Measurements from ENCODE around the gene OR7G2.

The OR7G2 gene

GRCh38 chr19:9132422-9132821 is 25.1 kb upstream of the OR7G2 start:
- TF ChIP-seq TARDBP (IDR thresholded peaks at IDR 0.05) (no peak), CTBP1 (IDR thresholded peaks at IDR 0.05; ENCODE audit: borderline replicate concordance) (no peak), SUZ12 (IDR thresholded peaks at IDR 0.05) (no peak), FOXA1 (IDR thresholded peaks at IDR 0.05) (no peak), LEF1 (IDR thresholded peaks at IDR 0.05; ENCODE audit: borderline replicate concordance) (no peak)
- CTCF ChIA-PET, result no interaction called here
- POLR2A ChIA-PET, result no interaction called here
- no peak for DNase-seq (ENCODE audit: extremely low spot score)

- ChIA-PET POLR2A (no interaction called here), CTCF (no interaction called here)
- no peak for DNase-seq (ENCODE audit: extremely low spot score)
- no peak for TF ChIP-seq CTBP1 (IDR thresholded peaks at IDR 0.05; ENCODE audit: borderline replicate concordance)
- TF ChIP-seq HDGF (IDR thresholded peaks at IDR 0.05; ENCODE audit: borderline replicate concordance), result no peak
- no peak for TF ChIP-seq BHLHE40 (IDR thresholded peaks at IDR 0.05; ENCODE audit: borderline replicate concordance)
- no peak for TF ChIP-seq ELF4 (IDR thresholded peaks at IDR 0.05)
- no peak for TF ChIP-seq ARNT (IDR thresholded peaks at IDR 0.05)
- no peak for TF ChIP-seq FOXM1 (IDR thresholded peaks at IDR 0.05; ENCODE audit: borderline replicate concordance)
- no peak for TF ChIP-seq SUZ12 (IDR thresholded peaks at IDR 0.05)
- no peak for TF ChIP-seq L3MBTL2 (conservative IDR thresholded peaks at IDR 0.05)
- TF ChIP-seq TARDBP (IDR thresholded peaks at IDR 0.05), result no peak
- TF ChIP-seq LEF1 (IDR thresholded peaks at IDR 0.05; ENCODE audit: borderline replicate concordance), result no peak
- TF ChIP-seq ZNF384 (IDR thresholded peaks at IDR 0.05), result no peak
- no peak for TF ChIP-seq SP1 (IDR thresholded peaks at IDR 0.05)
These were observed 23.7 kb upstream of the OR7G2 start for GRCh38 chr19:9130965-9131364.

DNA sequence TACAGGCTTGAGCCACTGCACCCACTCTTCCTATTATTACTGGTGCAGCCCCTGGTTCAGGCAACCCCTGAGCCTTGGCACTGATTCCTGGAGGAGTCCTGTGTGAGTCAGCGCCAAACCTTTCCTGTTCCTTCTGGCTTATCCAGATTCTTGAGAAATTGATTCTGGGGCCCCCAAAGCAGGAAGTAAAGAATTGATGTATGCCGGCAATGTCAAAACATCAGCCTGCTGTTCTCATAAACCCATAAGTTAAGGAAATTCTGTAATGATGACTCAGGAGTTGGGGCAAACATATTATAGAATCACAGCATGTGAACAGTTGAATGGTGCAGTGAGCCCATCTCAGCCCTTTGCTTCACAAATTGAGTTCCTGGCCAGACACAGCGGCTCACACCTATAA is 20.9 kb upstream of the OR7G2 start:
- TF ChIP-seq SUZ12 (IDR thresholded peaks at IDR 0.05), result no peak
- TF ChIP-seq ELF4 (IDR thresholded peaks at IDR 0.05), result no peak
- no peak for TF ChIP-seq NFRKB (IDR thresholded peaks at IDR 0.05)
- TF ChIP-seq LEF1 (IDR thresholded peaks at IDR 0.05; ENCODE audit: borderline replicate concordance), result no peak
- no peak for TF ChIP-seq BHLHE40 (IDR thresholded peaks at IDR 0.05; ENCODE audit: borderline replicate concordance)
- TF ChIP-seq HDGF (IDR thresholded peaks at IDR 0.05; ENCODE audit: borderline replicate concordance), result no peak
- TF ChIP-seq CTBP1 (IDR thresholded peaks at IDR 0.05; ENCODE audit: borderline replicate concordance), result no peak
- TF ChIP-seq TARDBP (IDR thresholded peaks at IDR 0.05), result no peak
- no peak for TF ChIP-seq FOXM1 (IDR thresholded peaks at IDR 0.05; ENCODE audit: borderline replicate concordance)
- no peak for TF ChIP-seq PKNOX1 (IDR thresholded peaks at IDR 0.05)
- TF ChIP-seq FOXK2 (IDR thresholded peaks at IDR 0.05), result no peak
- no peak for TF ChIP-seq ARNT (IDR thresholded peaks at IDR 0.05)
- POLR2A ChIA-PET, result no interaction called here
- CTCF ChIA-PET, result no interaction called here
- no peak for DNase-seq (ENCODE audit: extremely low spot score)

DNA sequence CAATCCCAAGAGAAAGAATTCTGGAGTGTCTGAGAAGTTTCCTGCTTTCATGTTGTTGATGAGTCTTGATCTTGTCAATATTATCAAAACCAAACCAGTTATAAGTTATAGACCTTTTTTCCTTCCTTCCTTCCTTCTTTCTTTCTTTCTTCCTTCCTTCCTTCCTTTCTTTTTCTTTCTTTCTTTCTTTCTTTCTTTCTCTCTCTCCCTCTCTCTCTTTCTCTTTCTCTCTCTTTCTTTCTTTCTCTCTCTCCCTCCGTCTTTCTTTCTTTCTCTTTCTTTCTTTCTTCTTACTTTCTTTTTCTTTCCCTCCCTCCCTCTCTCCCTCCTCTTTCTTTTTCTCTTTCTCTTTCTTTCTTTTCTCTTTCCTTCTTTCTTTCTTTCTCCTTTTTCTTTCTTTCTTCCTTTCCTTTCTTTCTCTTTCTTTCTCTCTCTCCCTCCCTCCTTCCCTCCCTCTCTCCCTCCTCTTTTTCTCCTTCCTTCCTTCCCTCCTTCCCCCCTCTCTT is 19.7 kb upstream of the OR7G2 start, which contains the start of gene OR7G3:
Gene OR7G3 (minus strand): TSS at position 51 of the 506 bp plus-strand sequence. CDS start 0 bp downstream, at position 51.
- no peak for TF ChIP-seq LEF1 (IDR thresholded peaks at IDR 0.05; ENCODE audit: borderline replicate concordance)
- TF ChIP-seq ZNF384 (IDR thresholded peaks at IDR 0.05), result no peak
- TF ChIP-seq SUZ12 (IDR thresholded peaks at IDR 0.05), result no peak
- TF ChIP-seq FOXA1 (IDR thresholded peaks at IDR 0.05), result no peak
- no peak for DNase-seq (ENCODE audit: extremely low spot score)
- ChIA-PET POLR2A (no interaction called here), CTCF (no interaction called here)

GRCh38 chr19:9116547-9116946 is 9.3 kb upstream of the OR7G2 start:
- no peak for DNase-seq (ENCODE audit: extremely low spot score)
- no peak for TF ChIP-seq FOXA1 (IDR thresholded peaks at IDR 0.05)
- no peak for TF ChIP-seq CTBP1 (IDR thresholded peaks at IDR 0.05; ENCODE audit: borderline replicate concordance)
- TF ChIP-seq SP1 (IDR thresholded peaks at IDR 0.05), result no peak
- TF ChIP-seq PKNOX1 (IDR thresholded peaks at IDR 0.05), result no peak
- CTCF ChIA-PET, result no interaction called here
- POLR2A ChIA-PET, result interaction anchor here (0.6 kb wide), 1 partner anchor 560 kb away, joined by 4 read pairs; no protein-coding TSS in a partner anchor

- no peak for DNase-seq (ENCODE audit: extremely low spot score)
- TF ChIP-seq FOXM1 (IDR thresholded peaks at IDR 0.05; ENCODE audit: borderline replicate concordance) (no peak), BHLHE40 (IDR thresholded peaks at IDR 0.05; ENCODE audit: borderline replicate concordance) (no peak), SUZ12 (IDR thresholded peaks at IDR 0.05) (no peak), ARNT (IDR thresholded peaks at IDR 0.05) (no peak), CTBP1 (IDR thresholded peaks at IDR 0.05; ENCODE audit: borderline replicate concordance) (no peak), L3MBTL2 (conservative IDR thresholded peaks at IDR 0.05) (no peak), TARDBP (IDR thresholded peaks at IDR 0.05) (no peak), HDGF (IDR thresholded peaks at IDR 0.05; ENCODE audit: borderline replicate concordance) (no peak), PKNOX1 (IDR thresholded peaks at IDR 0.05) (no peak), NFRKB (IDR thresholded peaks at IDR 0.05) (no peak), FOXK2 (IDR thresholded peaks at IDR 0.05) (no peak), LEF1 (IDR thresholded peaks at IDR 0.05; ENCODE audit: borderline replicate concordance) (no peak), FOXA1 (IDR thresholded peaks at IDR 0.05) (no peak), ZNF384 (IDR thresholded peaks at IDR 0.05) (no peak), SP1 (IDR thresholded peaks at IDR 0.05) (no peak)
- ChIA-PET POLR2A (no interaction called here), CTCF (no interaction called here)
These were observed 8.1 kb upstream of the OR7G2 start, which contains the start of gene OR7G1 for GRCh38 chr19:9115307-9115813. Gene OR7G1 (minus strand): TSS chr19:9115763. CDS start chr19:9115763, 0 bp downstream.

GRCh38 chr19:9109959-9110358 is 2.7 kb upstream of the OR7G2 start:
- no peak for TF ChIP-seq SUZ12 (IDR thresholded peaks at IDR 0.05)
- no peak for TF ChIP-seq ARNT (IDR thresholded peaks at IDR 0.05)
- no peak for TF ChIP-seq FOXA1 (IDR thresholded peaks at IDR 0.05)
- no peak for TF ChIP-seq ZNF384 (IDR thresholded peaks at IDR 0.05)
- no peak for TF ChIP-seq FOXK2 (IDR thresholded peaks at IDR 0.05)
- no peak for TF ChIP-seq ELF4 (IDR thresholded peaks at IDR 0.05)
- TF ChIP-seq PKNOX1 (IDR thresholded peaks at IDR 0.05), result no peak
- TF ChIP-seq CTBP1 (IDR thresholded peaks at IDR 0.05; ENCODE audit: borderline replicate concordance), result no peak
- no peak for DNase-seq (ENCODE audit: extremely low spot score)
- ChIA-PET CTCF (no interaction called here), POLR2A (no interaction called here)
